ENCODE measurements around the gene CLEC18C. TPM values are rescaled to one million over a fixed set of nuclear protein-coding genes. Genes with fewer than 3 reads are reported as not detected.
"Not testable (repeated sequence)": the region's sequence is repeated elsewhere in the genome, so short reads cannot be mapped to it uniquely, and the experiment has no call there.

The CLEC18C gene
- total and polyA plus RNA-seq, 2 donors, result 0.04 TPM; not detected in 1

DNA sequence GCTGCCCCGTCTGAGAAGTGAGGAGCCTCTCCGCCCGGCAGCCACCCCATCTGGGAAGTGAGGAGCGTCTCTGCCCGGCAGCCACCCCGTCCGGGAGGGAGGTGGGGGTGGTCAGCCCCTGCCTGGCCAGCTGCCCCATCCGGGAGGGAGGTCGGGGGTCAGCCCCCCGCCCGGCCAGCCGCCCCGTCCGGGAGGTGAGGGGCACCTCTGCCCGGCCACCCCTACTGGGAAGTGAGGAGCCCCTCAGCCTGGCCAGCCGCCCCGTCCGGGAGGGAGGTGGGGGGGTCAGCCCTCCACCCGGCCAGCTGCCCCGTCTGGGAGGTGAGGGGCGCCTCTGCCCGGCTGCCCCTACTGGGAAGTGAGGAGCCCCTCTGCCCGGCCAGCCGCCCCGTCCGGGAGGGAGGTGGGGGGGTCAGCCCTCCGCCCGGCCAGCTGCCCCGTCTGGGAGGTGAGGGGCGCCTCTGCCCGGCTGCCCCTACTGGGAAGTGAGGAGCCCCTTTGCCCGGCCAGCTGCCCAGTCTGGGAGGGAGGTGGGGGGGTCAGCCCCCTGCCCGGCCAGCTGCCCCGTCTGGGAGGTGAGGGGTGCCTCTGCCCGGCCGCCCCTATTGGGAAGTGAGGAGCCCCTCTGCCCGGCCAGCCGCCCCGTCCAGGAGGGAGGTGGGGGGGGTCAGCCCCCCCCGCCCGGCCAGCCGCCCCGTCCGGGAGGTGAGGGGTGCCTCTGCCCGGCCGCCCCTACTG, 31.2 kb downstream of the CLEC18C start:
- H3K4me3 ChIP-seq (ENCODE audit: low read depth, low read length); H3K27ac ChIP-seq (ENCODE audit: low read depth); DNase-seq (ENCODE audit: extremely low spot score); H3K4me1 ChIP-seq (ENCODE audit: insufficient read depth); H3K36me3 ChIP-seq (ENCODE audit: insufficient read depth): not testable (repeated sequence)
- WGBS, result 96% methylated on average over 37 of the region's 46 CpGs

DNA sequence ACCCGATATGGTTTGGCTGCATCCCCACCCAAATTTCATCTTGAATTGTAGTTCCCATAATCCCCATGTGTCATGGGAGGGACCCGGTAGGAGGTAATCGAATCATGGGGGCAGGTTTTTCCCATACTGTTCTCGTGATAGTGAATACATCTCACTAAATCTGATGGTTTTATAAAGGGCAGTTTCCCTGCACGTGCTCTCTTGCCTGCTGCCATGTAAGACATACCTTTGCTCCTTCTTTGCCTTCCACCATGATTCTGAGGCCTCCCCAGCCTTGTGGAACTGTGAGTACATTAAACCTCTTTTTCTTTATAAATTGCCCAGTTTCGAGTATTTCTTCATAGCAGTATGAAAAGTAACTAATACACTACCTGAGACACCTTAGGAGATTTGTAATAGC, 32.8 kb downstream of the CLEC18C start:
- H3K4me3 ChIP-seq (ENCODE audit: low read depth, low read length); H3K27ac ChIP-seq (ENCODE audit: low read depth); H3K4me1 ChIP-seq (ENCODE audit: insufficient read depth); H3K36me3 ChIP-seq (ENCODE audit: insufficient read depth); DNase-seq (ENCODE audit: extremely low spot score): not testable (repeated sequence)
- 94% methylated on average over 6 of the region's 6 CpGs for WGBS

DNA sequence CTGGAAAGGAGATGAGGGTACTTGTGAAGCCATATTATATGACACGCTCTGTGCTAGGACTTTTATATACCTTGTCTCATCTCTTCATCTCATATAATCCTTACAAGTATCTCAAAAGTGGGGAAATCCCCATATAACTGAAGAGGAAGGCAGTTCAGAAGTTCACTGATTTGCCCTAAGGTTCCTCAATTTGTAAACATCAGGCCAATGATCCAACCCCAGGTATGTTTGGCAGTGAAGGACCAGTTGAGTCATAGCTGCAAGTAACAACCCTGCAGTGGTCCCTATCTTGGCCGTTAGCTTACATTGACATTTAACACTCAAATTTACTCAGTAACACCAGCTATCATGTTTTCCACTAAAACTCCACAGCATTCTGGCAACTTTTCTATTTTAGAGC, 45.0 kb downstream of the CLEC18C start:
- 60% methylated on average over 2 of the region's 2 CpGs for WGBS
- not testable (repeated sequence) for H3K4me3 ChIP-seq (ENCODE audit: low read depth, low read length); H3K4me1 ChIP-seq (ENCODE audit: insufficient read depth); H3K27ac ChIP-seq (ENCODE audit: low read depth); DNase-seq (ENCODE audit: extremely low spot score); H3K36me3 ChIP-seq (ENCODE audit: insufficient read depth)

DNA sequence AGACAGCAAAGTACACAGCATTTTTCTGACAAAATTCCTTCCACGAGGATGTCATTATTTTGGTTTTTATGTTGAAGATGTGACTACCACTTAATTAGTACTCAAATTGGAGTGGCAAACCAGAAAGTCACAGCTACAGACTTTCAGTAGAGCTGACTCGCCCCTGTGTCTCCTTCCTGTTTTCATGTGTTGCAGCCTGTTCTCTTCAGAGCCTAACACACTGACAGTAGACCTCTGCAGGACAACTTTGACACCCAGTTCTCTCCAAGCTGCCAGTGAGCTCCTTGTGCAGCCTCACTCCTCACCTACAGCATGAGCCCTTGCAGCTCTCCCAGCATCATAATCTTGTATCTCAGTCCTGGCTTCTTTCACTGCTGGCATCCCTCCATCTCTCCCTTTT, 49.0 kb downstream of the CLEC18C start:
- not testable (repeated sequence) for H3K36me3 ChIP-seq (ENCODE audit: insufficient read depth); H3K4me1 ChIP-seq (ENCODE audit: insufficient read depth); H3K27ac ChIP-seq (ENCODE audit: low read depth); DNase-seq (ENCODE audit: extremely low spot score); H3K4me3 ChIP-seq (ENCODE audit: low read depth, low read length)
- 79% methylated on average over 2 of the region's 2 CpGs for WGBS

DNA sequence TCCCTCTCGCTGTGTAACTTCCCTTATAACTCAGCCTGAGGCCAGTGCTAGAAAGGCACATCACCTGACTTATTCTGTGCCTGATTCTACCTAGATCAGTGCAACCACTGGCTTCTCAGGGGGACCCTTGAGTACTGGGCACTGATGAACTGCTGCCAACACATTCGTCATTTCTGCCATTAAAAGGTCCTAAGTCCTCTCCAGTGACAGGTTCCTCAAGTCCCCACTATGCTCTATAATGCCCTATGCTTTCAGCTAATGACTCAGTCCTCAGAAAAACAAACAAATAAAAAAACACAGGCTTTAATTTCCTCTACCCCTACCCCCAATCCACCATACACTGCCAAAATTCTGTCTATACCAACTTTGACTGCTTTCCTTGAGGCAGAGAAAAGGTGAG, 49.6 kb downstream of the CLEC18C start:
- H3K27ac ChIP-seq (ENCODE audit: low read depth); DNase-seq (ENCODE audit: extremely low spot score); H3K4me1 ChIP-seq (ENCODE audit: insufficient read depth); H3K4me3 ChIP-seq (ENCODE audit: low read depth, low read length); H3K36me3 ChIP-seq (ENCODE audit: insufficient read depth): not testable (repeated sequence)
- 68% methylated on average over 1 of the region's 2 CpGs for WGBS

DNA sequence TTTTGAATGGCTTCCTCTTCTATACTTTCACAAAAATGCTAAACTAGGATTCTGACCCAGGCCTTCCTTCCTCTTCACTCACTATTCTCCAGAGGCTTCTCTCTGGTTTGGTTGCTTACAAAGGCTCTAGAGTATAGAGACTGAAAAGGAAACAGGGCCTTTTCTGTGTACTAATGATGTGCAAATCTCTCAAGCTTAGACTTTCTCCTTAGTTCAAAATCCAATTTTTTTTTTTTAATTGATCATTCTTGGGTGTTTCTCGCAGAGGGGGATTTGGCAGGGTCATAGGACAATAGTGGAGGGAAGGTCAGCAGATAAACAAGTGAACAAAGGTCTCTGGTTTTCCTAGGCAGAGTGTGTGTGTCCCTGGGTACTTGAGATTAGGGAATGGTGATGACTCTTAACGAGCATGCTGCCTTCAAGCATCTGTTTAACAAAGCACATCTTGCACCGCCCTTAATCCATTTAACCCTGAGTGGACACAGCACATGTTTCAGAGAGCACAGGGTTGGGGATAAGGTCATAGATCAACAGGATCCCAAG, 50.5 kb downstream of the CLEC18C start:
- not testable (repeated sequence) for H3K4me3 ChIP-seq (ENCODE audit: low read depth, low read length); DNase-seq (ENCODE audit: extremely low spot score); H3K4me1 ChIP-seq (ENCODE audit: insufficient read depth); H3K27ac ChIP-seq (ENCODE audit: low read depth); H3K36me3 ChIP-seq (ENCODE audit: insufficient read depth)
- WGBS, result 72% methylated on average over 1 of the region's 3 CpGs

DNA sequence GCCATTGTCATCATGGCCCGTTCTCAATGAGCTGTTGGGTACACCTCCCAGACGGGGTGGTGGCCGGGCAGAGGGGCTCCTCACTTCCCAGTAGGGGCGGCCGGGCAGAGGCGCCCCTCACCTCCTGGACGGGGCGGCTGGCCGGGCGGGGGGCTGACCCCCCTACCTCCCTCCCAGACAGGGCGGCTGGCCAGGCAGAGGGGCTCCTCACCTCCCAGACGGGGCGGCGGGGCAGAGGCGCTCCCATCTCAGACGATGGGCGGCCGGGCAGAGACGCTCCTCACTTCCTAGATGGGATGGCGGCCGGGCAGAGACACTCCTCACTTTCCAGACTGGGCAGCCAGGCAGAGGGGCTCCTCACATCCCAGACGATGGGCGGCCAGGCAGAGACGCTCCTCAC, 51.1 kb downstream of the CLEC18C start:
- not testable (repeated sequence) for DNase-seq (ENCODE audit: extremely low spot score); H3K36me3 ChIP-seq (ENCODE audit: insufficient read depth); H3K4me3 ChIP-seq (ENCODE audit: low read depth, low read length); H3K4me1 ChIP-seq (ENCODE audit: insufficient read depth); H3K27ac ChIP-seq (ENCODE audit: low read depth)
- 95% methylated on average over 19 of the region's 24 CpGs for WGBS

DNA sequence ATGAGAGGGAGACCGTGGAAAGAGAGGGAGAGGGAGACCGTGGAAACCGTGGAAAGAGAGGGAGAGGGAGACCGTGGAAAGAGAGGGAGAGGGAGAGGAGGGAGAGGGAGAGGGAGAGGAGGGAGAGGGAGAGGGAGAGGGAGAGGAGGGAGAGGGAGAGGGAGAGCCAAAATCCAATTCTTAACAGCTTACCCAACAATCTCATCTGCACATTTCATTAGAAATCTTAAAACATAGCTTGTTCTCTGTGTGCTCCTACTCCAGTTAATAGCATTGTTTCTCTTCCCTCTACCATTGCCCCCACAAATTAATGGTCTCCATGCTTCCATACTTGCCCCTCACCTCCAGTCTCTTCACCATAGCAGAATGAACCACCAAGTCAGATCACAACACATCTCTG, 51.8 kb downstream of the CLEC18C start:
- not testable (repeated sequence) for DNase-seq (ENCODE audit: extremely low spot score); H3K27ac ChIP-seq (ENCODE audit: low read depth); H3K36me3 ChIP-seq (ENCODE audit: insufficient read depth); H3K4me3 ChIP-seq (ENCODE audit: low read depth, low read length); H3K4me1 ChIP-seq (ENCODE audit: insufficient read depth)
- 93% methylated on average over 3 of the region's 4 CpGs for WGBS

DNA sequence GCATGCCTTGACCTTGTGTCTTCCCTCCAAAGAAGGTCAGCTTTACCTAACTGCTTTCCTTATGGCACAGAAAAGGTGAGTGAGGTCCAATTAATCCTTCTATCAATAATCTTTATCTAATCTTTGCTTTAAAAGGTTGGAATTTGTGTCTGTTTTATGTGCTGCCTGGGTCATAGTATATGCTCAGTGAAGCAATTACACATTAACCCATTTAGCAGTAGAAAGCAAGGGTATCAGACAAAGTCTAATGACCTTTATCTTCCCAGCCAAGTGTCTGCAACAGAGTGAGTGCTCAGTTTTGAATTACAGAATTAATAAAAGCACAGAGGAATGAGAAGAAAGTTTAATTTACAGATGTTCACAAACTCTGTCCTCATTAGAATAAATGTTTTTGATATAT, 52.4 kb downstream of the CLEC18C start:
- H3K27ac ChIP-seq (ENCODE audit: low read depth); H3K36me3 ChIP-seq (ENCODE audit: insufficient read depth); H3K4me3 ChIP-seq (ENCODE audit: low read depth, low read length); H3K4me1 ChIP-seq (ENCODE audit: insufficient read depth); DNase-seq (ENCODE audit: extremely low spot score): not testable (repeated sequence)

DNA sequence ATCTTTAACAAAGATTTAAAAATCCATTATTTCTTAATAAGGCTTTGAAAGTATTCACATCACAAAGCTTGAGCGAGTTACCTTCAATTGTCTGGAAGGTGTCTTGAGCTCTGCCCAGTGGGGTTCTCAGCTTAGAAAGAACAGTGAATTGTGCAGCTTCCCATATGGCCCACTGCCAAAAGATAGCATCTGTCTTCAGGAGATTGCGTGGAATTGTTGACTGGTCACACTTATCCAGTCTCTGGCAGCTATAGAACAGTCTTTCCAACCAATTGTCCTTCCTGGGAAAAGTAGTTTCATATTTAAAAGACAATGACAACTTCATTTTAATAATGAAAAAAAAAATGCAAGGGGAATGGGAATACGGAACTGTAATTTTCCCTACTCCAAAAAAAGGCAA, 58.2 kb downstream of the CLEC18C start:
- WGBS, result 71% methylated on average over 2 of the region's 3 CpGs
- H3K4me3 ChIP-seq (ENCODE audit: low read depth, low read length); H3K27ac ChIP-seq (ENCODE audit: low read depth); H3K4me1 ChIP-seq (ENCODE audit: insufficient read depth); H3K36me3 ChIP-seq (ENCODE audit: insufficient read depth); DNase-seq (ENCODE audit: extremely low spot score): not testable (repeated sequence)

Small RNA genes within 50 kb of the gene (small RNA-seq; reads per million reads assigned to genes)
- gene AC009060.2, result not detected

Other genes starting within 250 kb of the CLEC18C start
- 1.7 TPM for gene CLEC18A, start 222.5 kb upstream of the CLEC18C start, total RNA-seq
- gene CLEC18A, start 222.5 kb upstream of the CLEC18C start, polyA plus RNA-seq, result 0.33 TPM
- gene PDPR, start 59.5 kb upstream of the CLEC18C start, total RNA-seq, result 18.9 TPM
- 17.2 TPM for gene PDPR, start 59.5 kb upstream of the CLEC18C start, polyA plus RNA-seq
- gene EXOSC6, start 78.2 kb downstream of the CLEC18C start, total RNA-seq, result 35.5 TPM
- 11.1 TPM for gene EXOSC6, start 78.2 kb downstream of the CLEC18C start, polyA plus RNA-seq
- gene AARS1, start 115.7 kb downstream of the CLEC18C start, total RNA-seq, result 47.4 TPM
- gene AARS1, start 115.7 kb downstream of the CLEC18C start, polyA plus RNA-seq, result 70.5 TPM
- 16.3 TPM for gene DDX19B, start 125.4 kb downstream of the CLEC18C start, total RNA-seq
- gene DDX19B, start 125.4 kb downstream of the CLEC18C start, polyA plus RNA-seq, result 25.9 TPM
- gene DDX19A, start 173.1 kb downstream of the CLEC18C start, total RNA-seq, result 35.0 TPM
- 35.4 TPM for gene DDX19A, start 173.1 kb downstream of the CLEC18C start, polyA plus RNA-seq